HPDE6-E6E7 (cell line): ENCODE data around the gene THUMPD3.

Source experiments
- DNase-seq: peaks from one replicate; pipeline ENCODE4 v3.0.0; 2011; ENCODE audit warnings: missing footprints; ENCODE audit errors: extremely low spot score

The THUMPD3 gene

GRCh38 chr3:9416139-9416780 lies 53.4 kb downstream of the THUMPD3 start:
- no peak for DNase-seq

GRCh38 chr3:9420850-9421549 lies 58.1 kb downstream of the THUMPD3 start:
- no peak for DNase-seq

- DNase-seq, result peak; percentile 44
Measured at GRCh38 chr3:9422712-9423424, 60.0 kb downstream of the THUMPD3 start.

GRCh38 chr3:9428411-9428810 lies 65.6 kb downstream of the THUMPD3 start:
- no peak for DNase-seq

GRCh38 chr3:9430733-9431132 lies 67.9 kb downstream of the THUMPD3 start:
- DNase-seq, result no peak

- no peak for DNase-seq
Measured at GRCh38 chr3:9433627-9434521, 71.0 kb downstream of the THUMPD3 start.

- no peak for DNase-seq
Measured at GRCh38 chr3:9435316-9435715, 72.5 kb downstream of the THUMPD3 start.
